ENCODE data around the gene TFPI2.
A peak's percentile ranks its signal among the peaks of the same experiment; 100 is the strongest.

TFPI2 gene

GRCh38 chr7:93902777-93903423 is 12.3 kb upstream of the TFPI2 start:
- Histone ChIP-seq H3K36me3 (ENCODE audit: low read depth) (no peaks in the 10 kb centered on the region), H3K27ac (ENCODE audit: poor library complexity, severe bottlenecking) (no peak overlapping the region), H3K27me3 (ENCODE audit: insufficient read depth, poor library complexity, severe bottlenecking) (no peaks in the 10 kb centered on the region), H3K9me3 (ENCODE audit: severe bottlenecking) (no peaks in the 10 kb centered on the region), H3K4me3 (ENCODE audit: severe bottlenecking) (no peak overlapping the region), H3K4me1 (ENCODE audit: insufficient read depth, poor library complexity, severe bottlenecking) (no peaks in the 10 kb centered on the region)
- peak; percentile 78 for TF ChIP-seq CTCF (IDR thresholded peaks at IDR 0.05; ENCODE audit: poor library complexity, severe bottlenecking)
- ATAC-seq (ENCODE audit: low read depth) (no peak), DNase-seq (ENCODE audit: low spot score) (no peak)

- Histone ChIP-seq H3K27me3 (ENCODE audit: insufficient read depth, poor library complexity, severe bottlenecking) (no peaks in the 10 kb centered on the region), H3K27ac (ENCODE audit: poor library complexity, severe bottlenecking) (no peak overlapping the region), H3K36me3 (ENCODE audit: low read depth) (no peaks in the 10 kb centered on the region), H3K4me3 (ENCODE audit: severe bottlenecking) (no peak overlapping the region), H3K9me3 (ENCODE audit: severe bottlenecking) (no peaks in the 10 kb centered on the region), H3K4me1 (ENCODE audit: insufficient read depth, poor library complexity, severe bottlenecking) (no peaks in the 10 kb centered on the region)
- DNase-seq (ENCODE audit: low spot score), result no peak
- TF ChIP-seq CTCF (IDR thresholded peaks at IDR 0.05; ENCODE audit: poor library complexity, severe bottlenecking), result no peak
- no peak for ATAC-seq (ENCODE audit: low read depth)
These were observed 7.1 kb upstream of the TFPI2 start for GRCh38 chr7:93897680-93898079.

GRCh38 chr7:93895859-93896600 is 5.5 kb upstream of the TFPI2 start:
- no peaks in the 10 kb centered on the region for H3K9me3 ChIP-seq (ENCODE audit: severe bottlenecking)
- no peak for ATAC-seq (ENCODE audit: low read depth)
- TF ChIP-seq CTCF (IDR thresholded peaks at IDR 0.05; ENCODE audit: poor library complexity, severe bottlenecking), result no peak
- H3K4me1 ChIP-seq (ENCODE audit: insufficient read depth, poor library complexity, severe bottlenecking), result no peaks in the 10 kb centered on the region
- no peak for DNase-seq (ENCODE audit: low spot score)
- no peak overlapping the region for H3K4me3 ChIP-seq (ENCODE audit: severe bottlenecking)
- H3K36me3 ChIP-seq (ENCODE audit: low read depth), result no peaks in the 10 kb centered on the region
- no peak overlapping the region for H3K27ac ChIP-seq (ENCODE audit: poor library complexity, severe bottlenecking)
- H3K27me3 ChIP-seq (ENCODE audit: insufficient read depth, poor library complexity, severe bottlenecking), result no peaks in the 10 kb centered on the region

GRCh38 chr7:93894966-93895640 is 4.5 kb upstream of the TFPI2 start:
- TF ChIP-seq CTCF (IDR thresholded peaks at IDR 0.05; ENCODE audit: poor library complexity, severe bottlenecking), result no peak
- Histone ChIP-seq H3K27me3 (ENCODE audit: insufficient read depth, poor library complexity, severe bottlenecking) (no peaks in the 10 kb centered on the region), H3K36me3 (ENCODE audit: low read depth) (no peaks in the 10 kb centered on the region), H3K4me3 (ENCODE audit: severe bottlenecking) (no peak overlapping the region), H3K4me1 (ENCODE audit: insufficient read depth, poor library complexity, severe bottlenecking) (no peaks in the 10 kb centered on the region), H3K9me3 (ENCODE audit: severe bottlenecking) (no peaks in the 10 kb centered on the region), H3K27ac (ENCODE audit: poor library complexity, severe bottlenecking) (no peak overlapping the region)
- DNase-seq (ENCODE audit: low spot score) (no peak), ATAC-seq (ENCODE audit: low read depth) (no peak)
